GM20431 (cell line): ENCODE data around the gene ASCC3.

ENCODE experiments used
- in situ Hi-C: fragments of 300-500 bp; cut with MseI, MboI; formaldehyde crosslinking; loops from one replicate; pipeline ENCODE4 v1.15.0; 2020; ENCODE audit warnings: low sequenced_read_pairs; ENCODE audit not compliant: unreplicated experiment

ASCC3 gene

GRCh38 chr6:100475554-100476320 is 405.4 kb downstream of the ASCC3 start:
- in situ Hi-C loops = loop anchor here (25.0 kb wide), 1 partner anchor 187 kb away; no protein-coding TSS in a partner anchor

DNA sequence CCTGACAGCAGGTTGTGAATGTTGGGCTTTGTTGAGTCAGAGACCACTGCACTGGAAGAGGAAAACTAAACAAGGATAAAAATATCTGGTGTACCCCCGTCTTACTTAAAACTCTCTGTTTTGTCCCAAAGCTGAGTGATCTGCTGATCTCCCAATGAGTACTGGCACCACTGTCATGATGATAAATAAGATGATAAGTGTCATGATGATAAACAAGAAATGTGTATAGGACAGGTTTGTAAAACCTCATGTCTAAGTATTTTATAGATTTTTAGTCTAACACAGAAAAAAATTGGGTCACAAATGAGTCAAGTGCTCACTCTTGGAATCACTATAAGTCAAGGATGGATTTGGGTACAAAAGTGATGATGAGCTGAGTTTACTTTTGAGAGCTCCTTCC is 407.9 kb downstream of the ASCC3 start:
- in situ Hi-C loops = no loop called here

DNA sequence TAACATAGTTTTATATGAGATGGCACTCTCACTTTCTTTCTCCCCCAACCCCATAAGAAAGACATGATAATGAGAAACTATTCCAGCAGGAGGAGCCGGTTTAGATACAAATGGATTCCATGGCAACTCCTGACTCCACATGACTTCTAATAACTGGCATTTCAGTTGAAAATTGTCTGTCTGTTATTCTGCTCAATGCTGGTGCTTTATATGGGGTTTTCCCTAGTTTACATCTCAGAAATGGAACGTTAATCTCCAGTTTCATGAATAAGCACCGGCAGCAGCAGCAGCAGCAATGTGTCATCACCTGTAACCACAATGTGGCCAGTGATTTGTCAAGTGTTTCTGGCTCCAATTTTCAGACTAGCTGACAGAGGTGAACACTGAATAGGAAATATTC is 408.5 kb downstream of the ASCC3 start:
- in situ Hi-C loops = no loop called here

- in situ Hi-C loops = no loop called here
Measured at GRCh38 chr6:100470422-100471120, 410.6 kb downstream of the ASCC3 start.

- in situ Hi-C loops = no loop called here
Measured at GRCh38 chr6:100469101-100469859, 411.8 kb downstream of the ASCC3 start.

DNA sequence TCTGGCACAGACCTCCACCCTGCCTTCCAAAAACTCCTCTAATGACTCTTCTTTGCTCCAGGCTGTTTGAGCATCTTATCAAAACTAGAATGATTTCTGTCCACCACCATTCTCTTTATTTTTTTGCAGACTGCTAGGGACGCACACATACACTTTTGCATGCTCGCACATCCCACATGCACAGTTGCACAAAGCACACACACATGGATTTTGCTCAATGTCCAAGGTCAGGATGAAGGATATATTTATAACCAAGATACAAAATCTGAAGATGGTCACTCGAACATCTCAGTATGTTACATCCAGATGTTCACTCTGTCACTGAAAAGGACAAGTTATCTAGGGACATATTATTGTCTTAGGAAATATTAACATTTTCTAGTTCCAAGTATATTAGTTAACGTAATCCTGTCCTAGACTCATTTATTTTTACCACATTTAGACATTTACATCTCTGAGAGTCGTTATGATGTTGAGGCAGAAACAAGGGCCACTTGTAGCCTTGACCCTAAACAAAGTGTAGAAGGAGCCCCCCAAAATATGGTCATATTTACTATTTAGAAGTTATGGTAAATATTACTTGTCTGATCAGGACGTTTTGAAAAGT is 413.0 kb downstream of the ASCC3 start:
- in situ Hi-C loops = no loop called here

GRCh38 chr6:100467129-100468015 is 413.8 kb downstream of the ASCC3 start:
- in situ Hi-C loops = no loop called here

DNA sequence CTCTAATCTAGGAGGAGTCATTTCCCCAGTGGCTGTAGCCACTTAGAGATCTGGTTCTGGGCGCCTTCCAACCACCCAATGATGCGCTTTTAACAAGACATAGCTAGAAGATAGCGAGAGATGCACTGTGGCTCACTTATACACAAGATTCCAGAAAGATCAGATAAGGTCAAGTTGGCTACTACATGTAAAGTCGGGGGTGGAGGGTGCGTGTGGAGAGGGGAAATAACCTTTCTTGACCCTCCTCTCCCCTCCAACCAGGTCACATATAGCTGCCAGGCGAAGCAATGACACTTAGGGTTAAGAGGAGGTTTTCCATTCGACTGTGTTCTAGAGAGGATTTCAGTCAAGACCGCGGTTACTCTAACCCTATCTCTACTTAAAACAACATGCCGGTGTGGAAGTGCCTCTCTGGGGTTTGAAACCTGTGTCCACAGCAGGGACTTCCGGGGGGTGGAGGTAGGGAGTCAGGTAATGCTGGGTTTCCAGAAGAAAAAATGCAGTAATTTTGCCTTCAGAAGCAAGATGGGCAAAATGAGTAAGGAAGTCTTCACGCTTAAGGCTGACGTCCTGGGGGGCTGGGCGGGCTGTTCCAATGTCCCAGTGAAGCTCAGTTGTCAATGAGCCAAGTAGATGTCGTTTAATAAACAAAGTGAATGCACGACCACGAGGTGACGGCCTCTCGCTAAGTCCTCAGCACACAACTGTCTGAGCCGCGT is 414.6 kb downstream of the ASCC3 start:
- in situ Hi-C loops = no loop called here

DNA sequence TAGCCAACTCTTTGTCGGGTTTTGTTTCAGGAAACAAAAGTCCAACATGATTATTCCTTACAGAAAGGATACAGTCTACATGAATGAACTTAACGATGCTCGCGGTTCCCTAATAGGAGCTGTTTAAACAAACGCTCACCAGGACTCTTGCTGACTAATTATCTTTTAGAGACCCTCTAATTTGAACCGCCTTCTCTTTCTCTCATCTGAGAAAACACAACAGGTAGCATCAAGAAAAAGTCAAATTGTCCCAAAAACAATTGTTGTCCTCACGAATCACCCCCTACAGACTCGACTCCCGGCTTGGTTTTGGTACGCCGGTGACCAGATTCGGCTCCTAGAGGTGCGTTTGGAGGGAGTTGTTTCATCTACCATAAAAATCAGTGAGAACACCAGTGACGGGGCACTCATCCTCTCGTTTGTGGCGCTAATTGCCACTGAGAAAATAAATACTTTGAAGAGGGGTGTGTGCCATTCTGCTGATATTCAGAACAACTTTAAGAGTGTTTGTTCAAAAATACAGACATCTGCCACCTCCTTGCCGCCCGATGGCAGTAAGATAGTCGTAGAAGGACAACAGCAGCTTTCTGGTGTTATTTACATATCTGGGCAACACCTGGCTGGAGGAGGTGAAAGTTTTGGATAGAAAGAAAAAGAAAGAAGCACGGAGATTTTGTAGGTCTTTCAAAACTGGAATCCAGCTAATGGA is 415.3 kb downstream of the ASCC3 start:
- in situ Hi-C loops = no loop called here

DNA sequence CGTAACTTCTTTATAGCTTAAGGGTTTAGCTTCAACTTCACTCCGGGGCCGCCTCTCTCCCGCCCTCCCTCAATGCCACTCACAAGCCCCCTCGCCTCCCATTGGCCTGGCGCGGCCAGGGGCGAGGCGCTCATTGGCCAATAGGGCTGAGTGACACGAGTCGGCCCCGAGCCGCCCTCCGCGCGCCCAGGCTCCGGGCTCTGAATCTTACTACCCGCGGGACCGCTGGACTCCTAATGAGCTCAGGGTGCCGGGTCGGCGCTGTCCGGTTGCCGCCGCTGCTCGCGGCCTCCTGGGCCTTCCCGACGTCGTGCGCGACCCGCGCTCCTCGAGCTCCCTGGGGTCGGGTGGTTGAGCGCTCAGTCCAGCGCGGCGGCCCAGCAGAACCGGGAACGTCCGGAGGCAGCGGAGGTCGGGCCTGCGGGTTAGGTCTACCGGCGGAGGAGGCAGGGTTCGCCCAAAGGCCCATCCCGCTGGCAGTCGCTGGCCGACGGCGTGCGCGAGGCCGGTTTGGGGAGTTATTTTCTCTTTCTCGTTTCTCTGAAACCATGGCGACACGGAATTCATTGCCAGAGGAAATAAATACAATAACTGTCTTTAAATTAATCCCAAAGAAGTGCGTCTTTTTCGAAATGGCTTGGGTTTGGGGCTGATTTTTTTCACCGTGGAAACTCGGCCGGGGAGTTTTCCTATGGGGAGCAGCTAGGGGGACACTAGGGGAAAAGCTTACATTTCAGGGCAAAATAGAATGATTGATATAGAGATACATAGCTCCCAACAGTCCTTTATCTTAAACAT is 416.0 kb downstream of the ASCC3 start, which contains the start of gene SIM1:
Gene SIM1 (minus strand): TSS at position 19 of the 798 bp plus-strand sequence. CDS start 1,453 bp downstream, outside the sequence.
- in situ Hi-C loops = no loop called here

DNA sequence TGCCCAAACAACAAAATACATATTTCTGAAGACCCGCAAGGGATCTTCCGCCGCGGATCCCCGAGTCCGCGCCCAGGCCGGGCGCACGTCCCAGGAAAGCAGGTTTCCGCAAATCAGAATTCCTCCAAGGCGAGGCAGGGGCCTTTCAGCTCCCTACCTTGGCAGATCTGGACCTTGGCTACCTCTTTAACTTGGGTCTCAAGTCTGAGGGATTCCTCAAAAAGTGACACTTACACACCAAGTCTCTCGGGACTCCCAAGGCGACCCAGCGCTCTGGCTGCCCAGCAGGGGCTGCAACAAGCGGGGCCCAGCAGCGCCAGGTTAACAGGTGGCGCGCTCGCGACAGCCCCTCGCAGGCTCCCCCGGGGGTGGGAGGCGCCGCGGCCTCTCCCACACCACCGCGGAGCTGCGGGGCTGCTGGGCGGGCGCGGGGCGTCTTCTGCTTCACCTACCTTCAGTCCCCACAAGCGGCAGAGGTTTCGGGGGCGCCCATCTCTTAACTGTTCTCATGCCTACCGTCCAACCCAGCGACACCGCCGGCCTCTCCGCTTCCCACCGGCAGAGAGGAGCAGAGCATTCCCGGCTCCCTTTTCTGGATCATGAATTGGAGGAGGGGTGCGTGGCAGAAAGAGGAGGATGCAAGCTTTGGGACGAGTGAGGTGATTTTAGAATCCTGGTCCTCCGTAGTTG is 416.8 kb downstream of the ASCC3 start:
- in situ Hi-C loops = no loop called here

DNA sequence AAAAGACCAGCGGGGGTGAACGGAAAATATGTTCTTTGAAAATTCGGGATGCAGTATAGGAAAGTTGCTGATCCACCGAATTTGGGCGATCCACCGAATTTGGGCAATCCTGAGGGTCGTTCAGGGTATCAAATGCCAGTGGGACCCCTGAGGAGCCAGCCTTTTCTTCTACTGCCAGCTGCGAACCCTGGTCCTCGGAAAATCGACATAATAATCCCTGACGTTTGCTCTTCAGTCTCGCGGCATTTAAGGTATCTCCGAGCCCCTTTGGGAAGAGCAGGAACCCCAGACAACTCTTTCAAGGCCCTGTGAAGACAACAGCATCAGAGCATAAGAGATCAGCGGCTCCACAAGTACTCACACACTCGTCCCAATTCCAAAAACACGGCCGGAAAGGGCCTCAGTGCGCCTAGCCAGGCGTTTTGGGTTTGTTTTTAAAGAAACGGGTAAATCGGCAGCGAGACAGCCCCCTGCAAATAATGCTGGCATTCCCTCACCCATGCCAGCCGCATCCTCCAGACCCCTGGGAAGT is 417.4 kb downstream of the ASCC3 start:
- in situ Hi-C loops = no loop called here

GRCh38 chr6:100462706-100463629 is 418.2 kb downstream of the ASCC3 start:
- in situ Hi-C loops = no loop called here

DNA sequence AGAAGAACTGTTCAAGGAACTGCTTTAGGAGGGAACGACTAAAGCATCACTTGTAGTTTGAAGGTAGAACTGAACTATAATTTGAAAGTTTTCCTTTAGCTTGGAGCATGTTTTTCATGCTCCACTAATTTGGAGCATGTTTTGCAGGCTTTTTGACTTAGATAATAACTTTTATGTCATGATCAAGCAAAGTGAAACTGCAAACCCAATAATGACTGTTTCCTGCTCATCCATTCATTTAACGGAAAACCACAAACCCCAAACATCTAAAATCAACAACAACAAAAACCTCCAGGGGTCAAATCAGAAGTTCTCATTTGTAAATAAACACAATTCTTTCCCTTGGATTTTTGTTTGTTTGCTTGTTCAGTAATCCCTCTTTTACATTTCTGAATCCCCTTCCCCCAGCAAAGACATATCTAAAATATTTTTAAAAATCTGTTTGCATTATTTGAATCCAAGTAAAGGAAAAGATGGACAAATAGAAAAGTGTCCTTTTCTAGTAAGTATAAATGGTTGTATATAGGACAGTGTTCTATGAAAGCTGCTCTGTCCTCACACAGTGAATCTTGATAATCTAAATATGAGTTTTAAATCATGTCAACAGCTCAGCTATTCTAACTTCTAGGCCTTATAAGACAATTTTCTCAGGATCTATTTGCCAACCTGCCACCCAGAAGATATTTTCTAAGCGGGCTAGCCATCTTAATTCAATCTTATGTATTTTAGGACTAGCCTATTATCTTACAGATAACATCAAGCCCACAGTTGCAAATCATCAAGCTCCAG is 419.0 kb downstream of the ASCC3 start:
- in situ Hi-C loops = no loop called here
